T-helper 1 cell treated with Interleukin-12 subunit alpha and Interleukin-12 subunit beta and Interleukin-4 antibody, amounts not matched to agents 30 ng/mL and 1 ng/mL, for 36 hours (primary cell): Measurements from ENCODE around the gene DCAF4L1. TPM values are rescaled to one million over a fixed set of nuclear protein-coding genes. Genes with fewer than 3 reads are reported as not detected.

Experiments used
- intact Hi-C: fragments of 100-400 bp; cut with micrococcal nuclease; formaldehyde crosslinking; loops from one replicate; pipeline ENCODE4 v1.15.1; 2024
- total RNA-seq: library from RNA; stranded (reverse); gene quantifications from 2 replicates; pipeline ENCODE4 v1.2.3, GENCODE V29; 2022

Gene DCAF4L1, protein sequence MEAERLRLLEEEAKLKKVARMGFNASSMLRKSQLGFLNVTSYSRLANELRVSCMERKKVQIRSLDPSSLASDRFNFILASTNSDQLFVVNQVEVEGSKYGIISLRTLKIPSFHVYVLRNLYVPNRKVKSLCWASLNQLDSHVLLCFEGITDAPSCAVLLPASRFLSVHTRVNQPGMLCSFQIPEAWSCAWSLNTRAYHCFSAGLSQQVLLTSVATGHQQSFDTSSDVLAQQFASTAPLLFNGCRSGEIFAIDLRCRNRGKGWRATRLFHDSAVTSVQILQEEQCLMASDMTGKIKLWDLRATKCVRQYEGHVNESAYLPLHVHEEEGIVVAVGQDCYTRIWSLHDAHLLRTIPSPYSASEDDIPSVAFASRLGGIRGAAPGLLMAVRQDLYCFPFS
- 0.32 TPM in 2 replicates for total RNA-seq

DNA sequence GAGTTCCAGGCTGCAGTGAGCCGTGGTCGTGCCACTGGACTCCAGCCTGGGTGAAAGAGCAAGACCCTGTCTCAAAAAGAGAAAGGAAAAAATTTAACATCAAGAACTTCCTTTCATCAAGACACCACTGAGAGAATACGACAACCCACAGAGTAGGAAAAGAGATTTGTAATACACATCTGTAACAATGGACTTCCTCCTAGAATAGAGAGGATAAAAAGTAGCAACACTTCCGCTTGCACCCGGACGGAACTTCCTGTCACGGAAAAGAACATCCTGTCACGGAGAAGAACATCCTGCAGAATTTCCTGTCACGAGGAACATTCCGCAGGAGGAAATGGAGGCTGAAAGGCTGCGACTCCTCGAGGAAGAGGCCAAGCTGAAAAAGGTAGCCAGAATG is at the start of gene DCAF4L1:
Gene DCAF4L1, plus strand, starts transcription at position 301 of the 400 bp plus-strand sequence. Its CDS starts 37 bp downstream, at position 338.
- intact Hi-C loops: no loop called here

GRCh38 chr4:41932988-41933387 is 48.6 kb upstream of the DCAF4L1 start:
- intact Hi-C loops: no loop called here

GRCh38 chr4:41933997-41934503 is 47.5 kb upstream of the DCAF4L1 start:
- intact Hi-C loops: loop anchor here (2.0 kb wide), 1 partner anchor 723 kb away; the partner anchor contains the start of gene ATP8A1

GRCh38 chr4:41934514-41934900 is 47.0 kb upstream of the DCAF4L1 start:
- intact Hi-C loops: loop anchor here (2.0 kb wide), 1 partner anchor 722 kb away; the partner anchor contains the start of gene ATP8A1

DNA sequence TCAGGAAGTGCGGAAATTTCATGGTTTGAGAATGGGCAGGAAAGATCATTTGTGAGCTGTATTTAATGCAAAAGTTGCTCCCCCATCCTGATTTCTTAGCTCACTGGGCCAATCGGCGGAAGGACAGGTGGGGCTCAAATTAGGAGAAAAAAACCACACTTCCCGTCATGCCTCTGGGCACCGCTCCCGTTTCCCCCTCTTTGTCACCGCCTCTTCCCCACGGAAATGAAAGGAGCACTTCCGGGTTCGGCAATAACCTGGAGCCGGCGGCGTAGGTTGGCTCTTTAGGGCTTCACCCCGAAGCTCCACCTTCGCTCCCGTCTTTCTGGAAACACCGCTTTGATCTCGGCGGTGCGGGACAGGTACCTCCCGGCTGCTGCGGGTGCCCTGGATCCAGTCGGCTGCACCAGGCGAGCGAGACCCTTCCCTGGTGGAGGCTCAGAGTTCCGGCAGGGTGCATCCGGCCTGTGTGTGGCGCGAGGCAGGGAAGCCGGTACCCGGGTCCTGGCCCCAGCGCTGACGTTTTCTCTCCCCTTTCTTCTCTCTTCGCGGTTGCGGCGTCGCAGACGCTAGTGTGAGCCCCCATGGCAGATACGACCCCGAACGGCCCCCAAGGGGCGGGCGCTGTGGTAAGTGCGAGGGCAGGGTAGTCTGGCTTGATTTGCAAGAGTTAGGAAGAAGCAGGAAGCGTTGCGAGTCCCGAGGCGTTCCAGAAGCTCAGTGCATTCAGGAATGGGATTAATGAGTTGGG is 46.5 kb upstream of the DCAF4L1 start, which contains the start of gene TMEM33:
Gene TMEM33, plus strand, starts transcription at position 529 of the 751 bp plus-strand sequence. Its CDS starts 56 bp downstream, at position 585.
- intact Hi-C loops: loop anchor here (1.0 to 2.0 kb wide), 2 partner anchors 55 to 722 kb away; partner anchors contain the start of genes ATP8A1 and SLC30A9

DNA sequence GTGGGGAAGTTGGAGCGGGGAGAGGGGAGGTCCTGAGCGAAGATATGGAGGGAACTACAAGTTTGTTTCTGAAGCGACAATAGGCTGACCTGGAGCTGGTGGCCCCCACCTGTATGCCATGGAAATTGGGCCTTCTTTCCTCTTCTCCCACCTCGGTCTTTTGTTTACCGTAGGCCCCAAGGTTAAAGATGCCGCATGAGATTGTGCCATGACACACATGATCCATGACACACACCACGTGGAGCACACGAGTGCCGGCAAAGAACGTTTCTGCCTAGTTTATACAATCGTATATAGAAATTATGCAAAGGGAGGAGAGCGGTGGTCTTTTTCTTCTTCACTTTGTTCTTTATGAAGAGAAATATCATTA is 45.9 kb upstream of the DCAF4L1 start:
- intact Hi-C loops: loop anchor here (1.0 to 2.0 kb wide), 2 partner anchors 55 to 721 kb away; partner anchors contain the start of genes ATP8A1 and SLC30A9

GRCh38 chr4:41939016-41939626 is 42.4 kb upstream of the DCAF4L1 start:
- intact Hi-C loops: no loop called here

GRCh38 chr4:41940834-41941233 is 40.7 kb upstream of the DCAF4L1 start:
- intact Hi-C loops: no loop called here

DNA sequence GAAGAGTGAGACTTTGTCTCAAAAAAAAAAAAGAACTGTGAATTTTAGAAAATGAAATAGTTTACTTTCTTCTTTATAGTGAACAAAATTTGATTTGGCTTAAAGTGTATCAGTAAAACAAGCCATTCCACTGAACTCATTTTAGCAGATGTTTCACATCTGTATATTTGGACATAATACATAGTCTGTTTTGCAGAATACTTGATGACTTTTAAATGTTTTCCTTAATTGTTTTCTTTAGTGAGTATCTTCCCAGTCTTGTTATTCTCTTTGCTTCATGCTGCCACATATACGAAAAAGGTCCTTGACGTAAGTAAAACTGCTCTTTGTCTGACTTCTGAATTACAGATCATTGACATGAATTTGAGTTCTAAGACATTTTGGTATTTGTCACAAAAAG is 38.0 kb upstream of the DCAF4L1 start:
- intact Hi-C loops: no loop called here

DNA sequence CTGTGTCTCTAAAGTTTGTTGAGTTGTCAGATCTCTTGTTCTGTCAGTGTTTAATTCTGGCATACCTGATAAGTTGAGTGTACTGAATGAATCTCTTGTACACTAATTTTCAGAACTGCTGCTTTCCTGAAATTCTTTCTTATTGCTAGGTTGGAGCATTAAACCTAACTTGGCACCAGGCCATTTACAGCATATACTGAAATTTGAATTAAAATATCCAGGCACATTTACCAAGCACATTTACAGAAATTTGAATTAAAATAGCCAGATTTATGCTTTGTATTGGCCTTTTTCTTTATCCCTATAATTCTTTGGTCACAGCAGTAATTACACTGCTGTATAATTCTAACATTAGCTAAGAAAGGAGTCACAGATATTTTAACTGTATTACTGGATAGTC is 37.5 kb upstream of the DCAF4L1 start:
- intact Hi-C loops: no loop called here

DNA sequence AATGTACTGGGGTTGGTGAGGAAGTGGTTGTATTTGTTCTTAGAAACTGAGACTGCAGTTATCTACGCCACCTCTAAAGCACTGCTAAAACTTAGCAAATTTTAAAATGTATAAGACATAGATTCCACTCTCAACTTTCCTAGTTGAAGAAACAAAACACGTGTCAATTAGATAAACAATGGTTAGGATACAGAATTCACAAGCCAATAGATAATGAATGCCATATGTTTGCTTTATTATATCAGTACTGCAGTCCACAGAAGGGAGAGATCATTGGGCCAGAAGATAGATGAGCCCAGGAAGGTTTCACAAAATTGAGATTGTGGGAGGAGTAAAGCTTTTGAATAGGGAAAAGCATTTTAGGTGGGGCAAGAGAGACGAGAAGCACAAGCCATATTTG is 32.0 kb upstream of the DCAF4L1 start:
- intact Hi-C loops: no loop called here

- intact Hi-C loops: loop anchor here (1.0 to 2.0 kb wide), 2 partner anchors 324 to 563 kb away; no protein-coding TSS in a partner anchor
Observed at GRCh38 chr4:41957634-41958033, 23.9 kb upstream of the DCAF4L1 start.

DNA sequence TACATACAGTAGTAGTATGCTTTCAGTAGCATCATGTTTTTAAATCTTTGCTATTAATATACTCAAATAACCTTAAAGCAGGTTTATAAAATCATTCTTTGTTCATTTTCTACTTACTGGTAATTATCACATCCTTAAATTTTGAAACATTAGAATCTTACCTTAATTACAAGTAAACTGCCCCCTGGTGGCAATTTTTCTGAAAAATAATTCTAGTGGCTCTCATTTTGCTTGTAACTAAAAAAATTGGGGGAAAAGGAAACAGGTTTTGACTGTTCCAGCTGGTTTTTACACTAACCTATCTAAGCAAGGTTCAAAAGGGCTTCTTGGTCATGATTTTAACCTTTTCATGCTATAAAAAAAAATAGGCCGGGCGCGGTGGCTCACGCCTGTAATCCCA is 18.5 kb upstream of the DCAF4L1 start:
- intact Hi-C loops: loop anchor here (2.0 kb wide), 2 partner anchors 28 to 270 kb away; partner anchors contain the start of gene SLC30A9

- intact Hi-C loops: no loop called here
Observed at GRCh38 chr4:41964401-41964800, 17.2 kb upstream of the DCAF4L1 start.

DNA sequence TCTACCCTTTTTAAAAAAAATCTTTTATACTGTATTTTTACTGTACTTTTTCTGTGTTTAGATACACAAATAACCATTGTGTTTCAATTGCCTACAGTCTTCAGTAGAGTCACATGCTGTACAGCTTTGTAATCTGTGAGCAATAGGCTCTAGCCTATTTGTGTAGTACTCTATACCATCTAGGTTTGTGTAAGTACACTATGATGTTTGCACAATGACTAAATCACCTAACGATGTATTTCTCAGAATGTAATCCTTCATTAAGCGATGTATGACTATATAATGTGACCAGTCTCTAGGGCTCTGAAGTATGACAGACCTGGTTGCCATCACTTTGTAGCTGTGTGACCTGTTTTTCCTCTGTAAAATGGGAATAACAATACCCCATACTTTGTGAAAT is 14.2 kb upstream of the DCAF4L1 start:
- intact Hi-C loops: no loop called here

- intact Hi-C loops: no loop called here
Observed at GRCh38 chr4:41969671-41970070, 11.9 kb upstream of the DCAF4L1 start.

GRCh38 chr4:41975341-41975740 is 6.2 kb upstream of the DCAF4L1 start:
- intact Hi-C loops: no loop called here

- intact Hi-C loops: no loop called here
Observed at GRCh38 chr4:41976775-41977516, 4.6 kb upstream of the DCAF4L1 start.

- intact Hi-C loops: no loop called here
Observed at GRCh38 chr4:41977709-41978108, 3.8 kb upstream of the DCAF4L1 start.

GRCh38 chr4:41982716-41983115 is 1.2 kb downstream of the DCAF4L1 start:
- intact Hi-C loops: no loop called here

GRCh38 chr4:41985151-41985550 is 3.6 kb downstream of the DCAF4L1 start:
- intact Hi-C loops: no loop called here
